HG02970 (cell line): Measurements from ENCODE around the gene DSG3.
A peak's percentile ranks its signal among the peaks of the same experiment; 100 is the strongest.

Experiments used
- ATAC-seq: cut with Tn5 transposase; IDR thresholded peaks from one replicate; pipeline ENCODE4 v1.9.1; 2021; ENCODE audit warnings: mild to moderate bottlenecking, moderate library complexity, moderate number of reproducible peaks; ENCODE audit not compliant: unreplicated experiment, low FRiP score

Gene DSG3

DNA sequence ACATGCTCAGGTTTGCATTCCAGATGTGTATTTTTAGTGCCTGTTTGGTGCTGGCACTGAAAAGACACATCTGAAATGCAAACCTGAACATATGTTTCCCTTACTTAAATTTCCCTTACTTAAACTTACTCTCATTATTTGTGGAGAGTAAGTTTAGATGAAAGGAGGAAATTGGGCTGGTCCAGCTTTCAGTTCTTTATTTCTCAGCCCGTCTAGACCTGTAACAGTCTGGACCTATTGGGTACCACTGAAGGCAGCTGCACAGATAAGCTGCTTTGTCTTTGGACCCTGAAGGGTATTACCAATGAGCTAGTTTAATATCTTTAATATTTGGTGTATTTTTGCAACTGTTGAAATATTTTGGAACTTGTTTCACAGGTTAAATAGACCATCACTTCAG is 17.0 kb upstream of the DSG3 start:
- no peak for ATAC-seq

DNA sequence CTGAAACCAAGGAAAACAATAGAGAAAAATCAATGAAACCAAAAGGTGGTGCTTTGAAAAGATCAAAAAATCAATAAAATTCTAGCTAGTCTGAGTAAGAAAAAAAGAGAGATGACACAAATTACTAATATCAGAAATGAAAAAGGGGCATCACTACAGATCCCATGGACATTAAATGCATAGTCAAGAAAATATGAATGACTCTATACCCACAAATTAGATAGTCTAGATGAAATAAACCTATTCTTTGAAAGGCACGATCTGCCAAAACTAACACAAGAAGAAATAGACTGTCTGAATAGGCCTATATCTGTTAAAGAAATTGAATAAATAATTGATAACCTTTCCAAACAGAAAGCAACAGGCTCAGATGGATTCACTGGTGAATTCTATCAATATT is 15.2 kb upstream of the DSG3 start:
- ATAC-seq, result no peak

DNA sequence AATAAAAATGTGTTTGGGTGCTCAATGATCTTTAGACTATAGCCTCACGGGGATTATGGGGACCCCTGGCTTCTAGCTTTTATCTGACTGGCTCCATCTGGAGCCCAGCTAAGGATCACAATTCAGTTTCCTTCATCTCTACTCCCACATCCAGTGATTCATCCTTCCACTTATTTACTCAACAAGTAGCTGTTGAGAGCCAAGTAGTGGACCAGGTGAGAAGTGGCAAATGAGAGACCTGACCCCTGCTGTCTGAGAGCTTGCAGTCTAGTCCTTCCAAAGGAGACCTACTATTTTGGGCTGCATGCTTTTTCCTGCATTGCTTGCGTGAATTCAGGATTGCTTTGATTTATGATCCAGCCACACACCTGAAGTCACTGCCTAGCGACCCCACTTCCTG is 10.7 kb upstream of the DSG3 start:
- ATAC-seq, result no peak

DNA sequence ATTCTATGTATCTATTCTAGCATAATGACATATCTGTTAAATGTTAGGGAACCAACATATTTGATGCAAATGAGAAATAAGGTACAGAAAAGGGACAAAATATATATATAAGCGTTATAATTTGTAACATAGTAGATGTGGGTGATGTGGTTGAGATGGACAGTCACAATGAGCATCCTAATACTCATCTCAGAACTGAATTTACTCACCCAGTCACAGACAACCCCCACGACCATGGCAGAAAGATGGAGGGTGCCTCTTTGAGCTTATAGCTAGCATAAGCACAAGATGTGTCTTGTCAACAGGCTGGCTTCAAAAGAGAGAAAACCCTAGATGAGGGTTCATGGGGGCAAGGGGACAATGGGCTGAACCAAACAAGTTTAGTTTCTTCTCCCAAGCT is 9.1 kb upstream of the DSG3 start:
- ATAC-seq, result no peak

DNA sequence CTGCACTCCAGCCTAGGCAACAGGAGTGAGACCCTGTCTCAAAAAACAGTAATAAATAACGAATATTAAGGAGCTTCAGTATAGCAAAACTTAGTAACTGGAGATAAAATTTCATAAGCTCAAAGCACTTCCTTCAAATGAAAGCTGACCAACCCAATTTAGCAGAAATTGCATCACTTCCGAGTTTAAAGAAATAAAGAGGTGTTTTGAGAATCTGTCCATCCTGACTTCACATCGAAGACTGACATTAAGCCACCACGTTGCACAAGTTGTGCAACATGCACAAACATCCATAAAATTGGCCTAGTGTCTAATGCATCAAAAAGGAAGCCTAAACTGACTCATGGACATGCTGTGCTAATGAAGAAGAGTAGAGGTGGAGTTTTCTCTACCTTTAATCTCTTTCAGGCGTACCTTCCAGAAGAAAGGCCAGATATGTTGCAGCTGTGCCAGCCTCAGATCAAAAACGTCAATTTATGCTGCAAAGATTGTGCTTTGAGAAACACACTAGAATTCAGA is 7.7 kb upstream of the DSG3 start:
- no peak for ATAC-seq

DNA sequence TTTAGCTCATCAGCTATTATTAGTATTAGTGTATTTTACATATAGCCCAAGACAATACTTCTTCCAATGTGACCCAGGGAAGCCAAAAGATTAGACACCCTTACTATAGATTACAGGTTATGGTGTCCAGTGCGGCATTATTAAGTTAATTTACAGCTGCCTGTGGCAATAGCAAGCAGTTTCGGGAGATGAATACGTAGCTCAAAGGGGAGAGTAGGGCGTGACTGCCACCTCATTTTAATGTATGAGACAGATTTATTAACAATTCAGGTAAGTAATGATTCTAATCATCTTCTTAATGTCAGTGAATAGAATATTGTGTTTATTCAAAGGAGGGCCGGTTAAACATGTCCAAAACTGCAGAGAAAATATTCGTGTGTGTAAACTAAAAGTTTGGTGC is 6.8 kb upstream of the DSG3 start:
- ATAC-seq, result no peak

DNA sequence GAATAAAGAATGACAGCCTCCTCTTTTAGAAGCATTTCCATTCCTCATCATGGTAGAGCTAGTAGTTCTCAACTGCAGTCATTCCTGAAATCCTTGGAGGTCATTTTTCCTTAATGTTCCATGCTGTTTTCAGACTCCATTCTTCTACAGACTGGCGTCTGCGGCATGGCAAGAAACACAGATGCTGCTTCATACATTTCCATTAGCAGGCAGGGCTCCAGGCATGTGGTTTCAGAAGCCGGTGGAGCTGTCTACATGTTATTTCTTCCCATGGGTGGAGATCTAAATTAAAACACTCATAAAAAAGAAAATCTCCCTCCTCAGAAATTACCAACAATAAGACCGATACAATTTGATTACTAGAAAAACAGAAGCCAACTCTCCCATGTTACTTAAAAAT is 6.0 kb upstream of the DSG3 start:
- no peak for ATAC-seq

DNA sequence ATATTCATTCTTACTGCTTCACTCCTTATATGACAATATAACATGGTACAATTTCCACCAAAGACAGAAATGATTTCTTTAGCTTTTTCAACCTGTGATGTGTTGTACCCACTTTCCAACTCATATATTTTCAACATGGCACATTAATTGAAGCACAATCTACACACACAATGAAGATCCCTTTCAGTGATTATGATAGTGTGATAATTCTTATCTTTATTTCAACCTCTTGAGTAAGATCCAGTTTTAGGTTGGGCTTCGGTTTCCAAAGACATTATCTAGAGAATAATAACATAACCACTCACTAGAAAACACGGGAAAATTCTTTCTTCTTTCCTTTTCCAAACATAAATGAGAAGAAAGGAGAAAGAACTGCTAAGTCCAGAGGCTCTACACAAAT is 3.4 kb upstream of the DSG3 start:
- no peak for ATAC-seq

DNA sequence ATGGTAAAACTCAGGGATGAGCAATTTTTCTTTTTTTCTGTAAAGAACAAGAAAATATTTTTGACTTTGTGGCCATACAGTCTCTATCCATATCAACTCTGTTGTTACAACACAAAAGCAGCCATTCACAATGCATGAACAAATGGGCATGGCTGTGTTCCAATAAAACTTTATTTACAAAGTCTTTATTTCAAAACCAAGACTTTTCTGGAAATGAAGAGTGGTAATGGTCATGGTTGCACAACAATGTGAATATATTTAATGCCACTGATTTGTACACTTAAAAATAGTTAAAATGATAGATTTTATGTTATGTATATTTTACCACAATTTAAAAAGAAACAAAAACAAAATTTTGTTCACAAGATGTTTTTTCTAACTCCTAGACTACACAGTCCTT is 1.6 kb upstream of the DSG3 start:
- ATAC-seq, result no peak

DNA sequence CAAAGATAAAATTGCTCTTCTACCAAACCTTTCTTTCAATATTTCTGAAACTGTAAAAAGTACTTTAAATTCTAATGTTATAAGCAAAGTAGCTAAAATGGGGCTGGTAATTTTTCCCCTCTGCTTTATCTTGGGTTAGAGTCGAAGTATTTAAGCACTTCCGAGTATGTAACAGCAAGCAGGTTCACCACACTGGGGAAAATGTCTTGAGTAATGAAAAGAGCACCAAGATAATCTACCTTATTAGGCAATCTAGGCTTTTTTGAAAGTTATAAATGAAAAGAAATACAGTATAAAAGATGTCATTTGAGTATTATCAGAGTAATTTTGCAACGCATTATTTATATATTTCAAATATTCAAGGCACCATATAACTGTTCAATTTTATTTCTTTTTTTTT is 687 bp upstream of the DSG3 start:
- ATAC-seq, result no peak

DNA sequence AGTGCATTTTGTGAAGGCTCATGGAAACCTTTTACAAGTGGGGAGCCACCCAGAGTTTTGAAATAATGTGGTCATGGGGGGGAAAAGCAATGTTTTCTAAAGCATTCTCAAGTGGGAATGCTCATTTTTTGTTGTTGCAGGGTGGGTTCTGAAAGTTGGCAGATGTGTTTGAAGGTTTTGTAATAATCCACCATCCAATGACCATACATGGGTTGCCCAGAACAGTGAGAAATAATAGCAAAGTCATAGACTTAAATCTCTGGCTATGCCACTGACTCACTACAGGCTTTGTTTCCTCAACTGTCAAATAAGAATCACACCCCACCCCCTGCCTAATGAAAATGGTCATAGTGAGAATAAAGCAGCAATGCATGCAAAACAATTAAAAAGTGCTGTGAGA is 2.9 kb downstream of the DSG3 start:
- ATAC-seq, result no peak

DNA sequence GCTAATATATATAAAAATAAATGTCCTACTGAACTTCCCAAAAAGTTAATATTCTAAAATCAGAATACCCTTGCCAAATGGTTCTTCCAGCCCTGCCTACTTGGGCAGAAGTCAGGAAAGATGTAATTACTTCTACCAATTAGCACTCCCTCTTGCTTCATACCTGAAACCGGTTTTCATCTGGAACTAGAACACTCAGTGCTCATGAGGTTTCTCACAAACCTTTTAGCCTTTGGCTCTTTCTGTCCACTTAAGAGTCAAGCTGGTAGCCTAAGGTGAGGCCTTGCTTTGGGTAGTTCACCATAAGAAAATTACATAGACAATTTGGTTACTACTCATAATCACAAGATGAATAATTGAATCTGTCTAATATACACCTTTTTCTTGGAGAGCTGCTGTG is 4.1 kb downstream of the DSG3 start:
- no peak for ATAC-seq

DNA sequence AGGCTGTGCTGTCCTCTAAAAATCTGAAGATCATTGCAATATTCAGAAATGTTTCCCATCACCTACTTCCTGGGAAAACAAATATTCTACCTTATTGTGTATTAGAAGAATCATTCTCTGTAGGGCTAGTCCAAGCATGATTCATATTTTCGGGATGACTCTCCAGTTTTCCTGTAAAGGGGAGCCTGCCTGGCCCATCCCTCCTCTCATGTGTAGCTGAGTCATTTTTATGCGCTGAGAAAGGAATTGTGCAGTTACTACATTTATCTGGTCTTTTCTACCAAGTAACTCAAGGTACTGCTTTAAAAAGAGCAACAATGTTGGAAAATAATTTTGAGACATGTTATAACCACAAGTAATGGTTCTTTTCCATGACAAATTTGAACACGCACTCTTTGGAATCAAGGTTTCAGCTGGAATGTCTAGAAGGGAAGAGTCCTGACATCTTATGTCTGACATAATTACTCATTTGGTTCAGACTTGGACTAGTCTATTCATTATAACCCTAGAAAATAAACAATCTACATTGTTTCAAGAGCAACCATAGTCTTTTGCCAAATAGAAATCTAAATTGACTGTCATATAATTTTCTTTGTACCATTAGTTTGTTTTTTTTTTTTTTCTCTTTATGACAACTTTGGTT is 6.6 kb downstream of the DSG3 start:
- ATAC-seq, result no peak

DNA sequence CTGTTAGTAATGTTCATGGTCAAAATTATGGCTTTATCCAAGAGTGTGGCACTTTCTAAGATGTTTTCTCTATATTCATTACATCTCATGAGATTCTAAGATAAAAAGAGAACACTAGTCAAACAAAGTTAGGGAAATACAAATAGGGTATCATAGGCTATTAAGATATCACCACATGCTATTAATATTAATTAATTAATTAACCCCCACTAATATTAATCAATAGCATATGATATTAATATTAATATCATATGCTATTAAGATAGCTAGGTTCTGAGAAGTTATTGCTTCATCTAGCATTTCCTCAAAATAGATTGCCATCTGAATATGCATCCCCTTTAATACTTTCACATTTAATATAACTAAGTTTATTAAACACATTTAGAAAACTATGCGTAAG is 22.1 kb downstream of the DSG3 start:
- no peak for ATAC-seq

DNA sequence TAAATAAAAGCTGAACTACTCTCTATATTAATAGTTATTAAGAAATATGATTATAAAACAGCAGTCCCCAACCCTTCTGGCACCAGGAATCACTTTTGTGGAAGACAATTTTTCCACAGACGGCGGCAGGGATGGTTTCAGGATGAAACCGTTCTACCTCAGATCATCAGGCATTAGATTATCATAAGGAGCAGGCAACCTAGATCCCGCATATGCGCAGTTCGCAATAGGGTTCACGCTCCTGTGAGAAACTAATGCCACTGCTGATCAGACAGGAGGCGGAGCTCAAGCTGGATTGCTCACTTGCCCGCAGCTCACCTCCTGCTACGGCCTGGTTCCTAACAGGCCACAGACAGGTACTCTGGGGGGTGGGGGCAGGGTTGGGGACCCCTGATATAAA is 31.1 kb downstream of the DSG3 start:
- ATAC-seq, result no peak

DNA sequence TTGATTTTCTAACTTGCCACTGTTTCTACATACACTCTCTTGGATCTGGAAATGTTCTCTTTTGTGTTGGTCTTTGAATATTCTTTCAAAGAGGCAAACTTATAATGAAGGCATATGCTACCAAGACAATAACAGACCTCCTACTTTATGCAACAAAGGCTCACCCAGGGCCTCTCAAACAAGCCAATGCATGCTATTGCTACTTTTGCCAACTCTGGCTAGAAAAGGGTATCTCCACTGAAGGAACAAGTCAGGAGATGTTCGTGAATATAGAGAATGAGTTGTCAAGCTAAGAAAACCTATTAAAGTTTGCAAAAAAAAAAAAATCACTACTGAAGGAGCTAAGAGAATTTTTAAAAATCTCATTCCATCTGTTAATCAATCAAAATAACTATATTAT is 34.5 kb downstream of the DSG3 start:
- no peak for ATAC-seq

DNA sequence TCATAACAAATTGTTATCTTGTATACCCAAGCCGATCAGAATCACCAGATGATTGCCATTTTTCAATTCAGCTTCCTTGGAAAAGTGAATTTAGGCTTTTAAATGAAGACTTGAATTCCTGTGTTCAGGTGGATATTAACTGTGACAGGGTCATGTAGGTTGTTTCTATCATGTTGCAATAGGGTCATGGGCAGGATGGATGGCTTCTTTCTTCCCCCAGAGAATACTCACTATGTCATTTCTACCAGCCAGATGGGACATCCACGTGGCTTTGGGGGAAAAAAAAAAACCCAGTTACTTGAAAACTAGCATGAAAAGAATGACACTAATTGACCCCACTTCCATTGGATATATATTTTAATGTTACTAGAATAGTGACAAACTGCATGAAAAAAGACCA is 35.9 kb downstream of the DSG3 start:
- no peak for ATAC-seq

DNA sequence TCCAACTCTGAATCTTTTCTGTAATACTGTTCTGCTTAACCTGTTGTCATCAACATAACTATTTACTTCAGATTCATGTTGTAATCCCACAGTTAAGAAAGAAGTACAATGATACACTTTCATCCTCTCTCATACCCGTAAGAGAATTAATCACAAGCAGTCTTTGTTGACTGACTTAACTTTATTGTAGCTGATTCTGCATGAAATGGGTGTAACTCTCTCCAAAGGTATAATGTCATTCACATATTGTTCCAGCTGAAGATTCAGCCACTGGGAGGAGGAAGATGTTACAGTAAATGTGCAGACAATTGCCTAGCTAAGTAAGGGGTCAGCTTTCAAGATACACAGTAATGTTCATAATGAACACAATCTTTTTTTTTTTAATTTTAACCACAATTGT is 36.9 kb downstream of the DSG3 start:
- no peak for ATAC-seq

DNA sequence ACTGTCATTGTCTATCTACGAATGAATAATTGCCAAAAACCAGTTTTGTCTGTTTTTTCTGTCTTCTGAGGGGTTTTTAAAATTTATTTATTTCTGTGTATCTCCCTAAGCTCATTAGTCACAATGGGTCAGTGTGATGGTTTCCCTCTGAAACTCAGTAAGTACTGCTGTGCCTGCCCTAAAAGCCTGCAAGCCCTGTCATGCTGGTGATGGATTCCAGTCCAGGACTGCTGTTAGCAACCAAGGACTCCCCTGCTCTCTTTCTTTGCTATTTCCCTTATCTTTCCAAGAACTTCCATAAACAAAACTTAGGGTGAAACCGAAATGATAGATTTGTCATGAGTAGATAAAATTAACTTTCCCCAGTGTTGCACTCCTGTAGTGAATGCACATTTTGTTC is 38.6 kb downstream of the DSG3 start:
- no peak for ATAC-seq

DNA sequence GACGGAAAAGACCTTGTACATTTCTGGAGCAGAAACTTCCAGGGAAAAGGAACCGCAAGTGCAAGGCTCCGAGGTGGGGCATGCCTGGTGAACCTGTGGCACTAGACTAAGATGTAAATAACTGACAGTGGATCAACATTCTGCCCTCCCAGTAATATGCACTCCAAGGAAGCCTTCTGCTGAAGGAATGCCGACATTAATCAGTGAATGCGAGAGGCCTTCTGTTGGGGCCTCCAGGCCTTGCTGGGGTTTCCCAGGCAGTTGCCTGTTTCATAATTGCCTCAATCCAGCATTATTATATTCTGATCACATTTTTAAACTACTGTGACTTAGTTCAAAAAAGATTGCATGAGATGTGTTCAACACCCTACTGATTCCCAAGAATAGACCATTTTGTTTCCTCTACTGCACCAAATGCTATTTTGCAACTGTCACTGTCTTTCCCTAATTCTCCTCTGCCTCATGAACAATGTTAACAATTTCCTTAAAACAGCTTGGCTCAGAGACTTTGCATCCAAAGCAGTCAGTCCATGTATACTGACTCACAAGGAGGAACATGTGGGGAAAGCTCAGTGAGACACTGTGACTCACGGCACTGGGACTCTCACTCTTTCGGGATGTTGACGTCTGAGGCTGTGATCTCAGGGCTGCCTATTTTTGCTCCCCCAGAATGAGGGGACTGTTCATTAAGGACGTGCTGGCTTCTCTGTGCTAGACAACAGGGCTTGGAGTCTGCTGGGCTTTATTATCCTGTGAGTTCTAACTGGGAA is 39.9 kb downstream of the DSG3 start:
- no peak for ATAC-seq

DNA sequence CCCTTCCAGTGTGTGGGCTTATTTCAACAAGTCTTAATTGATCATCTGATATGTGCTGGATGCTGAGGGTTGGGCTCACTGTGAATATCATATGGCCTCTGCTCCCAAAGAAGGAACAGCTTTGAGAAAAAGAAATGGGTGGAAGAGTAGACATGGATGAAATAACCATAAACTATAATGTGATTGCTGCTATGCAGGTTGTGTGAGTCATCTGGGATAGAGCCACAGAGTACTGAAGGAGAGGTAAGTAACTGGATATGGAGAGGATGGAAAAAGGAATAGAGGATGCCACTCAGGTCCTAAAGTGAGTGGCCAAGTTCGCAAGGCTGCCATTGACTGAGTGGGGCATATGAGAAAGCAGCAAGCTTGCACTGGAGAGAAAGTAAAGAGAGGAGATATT is 41.8 kb downstream of the DSG3 start:
- no peak for ATAC-seq

DNA sequence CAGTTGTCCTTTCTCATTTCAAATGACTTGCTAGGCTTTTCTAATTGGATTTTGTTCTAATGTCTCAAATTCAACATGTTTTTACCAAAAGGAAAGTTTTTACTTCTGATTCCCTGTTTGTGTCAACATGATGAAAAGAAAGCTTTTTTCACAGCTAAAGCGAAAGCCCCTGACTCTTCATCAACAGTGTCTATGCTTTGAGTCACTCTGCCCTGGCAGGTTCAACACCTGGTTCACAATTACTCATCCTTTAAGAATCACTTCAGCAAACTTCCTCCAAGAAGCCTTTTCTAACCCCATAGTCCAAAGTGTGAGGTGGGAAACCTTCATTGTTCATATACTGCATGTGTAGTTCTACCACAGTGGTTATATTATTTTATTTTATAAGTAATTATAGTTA is 42.8 kb downstream of the DSG3 start:
- peak; percentile 57 for ATAC-seq
